NB4 (cell line): ENCODE results near the gene COL4A1.

ENCODE experiments used
- MYC ChIP-seq: IDR thresholded peaks from 2 replicates; pipeline ENCODE4 v1.6.1; 2011; ENCODE audit warnings: low read depth, low read length
- POLR2A ChIP-seq: IDR thresholded peaks from 2 replicates; pipeline ENCODE4 v1.6.1; 2011; ENCODE audit warnings: mild to moderate bottlenecking; ENCODE audit not compliant: insufficient read length; ENCODE audit errors: extremely low read depth
- TF ChIP-seq, protein P1 (sequence below): IDR thresholded peaks from one replicate; pipeline ENCODE4 v1.5.1; 2012; ENCODE audit warnings: low read depth, low read length
- TF ChIP-seq, protein P2 (sequence below): IDR thresholded peaks from 2 replicates; pipeline ENCODE4 v1.6.1; 2011; ENCODE audit warnings: low read depth, low read length

DNA sequence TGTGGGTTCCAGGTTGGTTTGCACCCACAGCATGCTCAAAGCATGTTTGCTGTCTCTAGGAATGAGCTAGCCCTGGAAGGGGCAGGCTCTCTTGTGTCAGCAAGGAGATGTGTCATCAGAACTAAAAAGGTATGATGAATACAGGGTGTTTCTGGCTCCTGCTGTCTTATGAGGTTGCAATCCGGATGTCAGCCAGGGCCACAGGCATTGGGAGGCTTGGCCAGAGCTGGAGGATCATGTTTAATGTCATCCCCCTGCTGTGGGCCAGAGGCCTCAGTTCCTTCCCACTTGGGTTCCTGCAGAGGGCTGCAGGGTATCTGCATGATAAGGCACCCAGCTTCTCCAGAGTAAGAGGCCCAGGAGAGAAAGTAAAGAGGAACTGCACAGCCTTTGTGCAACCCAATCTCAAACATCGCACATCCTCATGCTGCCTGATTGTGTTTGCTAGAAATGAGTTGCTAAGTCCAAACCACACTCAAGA, 193.6 kb downstream of the COL4A1 start:
- TF ChIP-seq, protein P1, sequence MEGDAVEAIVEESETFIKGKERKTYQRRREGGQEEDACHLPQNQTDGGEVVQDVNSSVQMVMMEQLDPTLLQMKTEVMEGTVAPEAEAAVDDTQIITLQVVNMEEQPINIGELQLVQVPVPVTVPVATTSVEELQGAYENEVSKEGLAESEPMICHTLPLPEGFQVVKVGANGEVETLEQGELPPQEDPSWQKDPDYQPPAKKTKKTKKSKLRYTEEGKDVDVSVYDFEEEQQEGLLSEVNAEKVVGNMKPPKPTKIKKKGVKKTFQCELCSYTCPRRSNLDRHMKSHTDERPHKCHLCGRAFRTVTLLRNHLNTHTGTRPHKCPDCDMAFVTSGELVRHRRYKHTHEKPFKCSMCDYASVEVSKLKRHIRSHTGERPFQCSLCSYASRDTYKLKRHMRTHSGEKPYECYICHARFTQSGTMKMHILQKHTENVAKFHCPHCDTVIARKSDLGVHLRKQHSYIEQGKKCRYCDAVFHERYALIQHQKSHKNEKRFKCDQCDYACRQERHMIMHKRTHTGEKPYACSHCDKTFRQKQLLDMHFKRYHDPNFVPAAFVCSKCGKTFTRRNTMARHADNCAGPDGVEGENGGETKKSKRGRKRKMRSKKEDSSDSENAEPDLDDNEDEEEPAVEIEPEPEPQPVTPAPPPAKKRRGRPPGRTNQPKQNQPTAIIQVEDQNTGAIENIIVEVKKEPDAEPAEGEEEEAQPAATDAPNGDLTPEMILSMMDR, result no peak
- TF ChIP-seq POLR2A, result no peak
- TF ChIP-seq, protein P2, sequence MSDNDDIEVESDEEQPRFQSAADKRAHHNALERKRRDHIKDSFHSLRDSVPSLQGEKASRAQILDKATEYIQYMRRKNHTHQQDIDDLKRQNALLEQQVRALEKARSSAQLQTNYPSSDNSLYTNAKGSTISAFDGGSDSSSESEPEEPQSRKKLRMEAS, result peak; percentile 58; the same call in 1 of the 2 replicates
- TF ChIP-seq MYC, result peak; percentile 58; the same call in 1 of the 2 replicates
